ENCODE measurements around the gene GPR150.

The GPR150 gene

GRCh38 chr5:95652849-95653248, 33.0 kb downstream of the GPR150 start:
- no peak for DNase-seq (ENCODE audit: low read depth)

GRCh38 chr5:95654196-95654595, 34.3 kb downstream of the GPR150 start:
- no peak for DNase-seq (ENCODE audit: low read depth)

- no peak for DNase-seq (ENCODE audit: low read depth)
These were observed 35.7 kb downstream of the GPR150 start for GRCh38 chr5:95655575-95655974.

- no peak for DNase-seq (ENCODE audit: low read depth)
These were observed 40.2 kb downstream of the GPR150 start for GRCh38 chr5:95660060-95660459.

GRCh38 chr5:95662946-95663345, 43.1 kb downstream of the GPR150 start:
- no peak for DNase-seq (ENCODE audit: low read depth)

- DNase-seq (ENCODE audit: low read depth), result no peak
These were observed 44.4 kb downstream of the GPR150 start for GRCh38 chr5:95664204-95664786.

- DNase-seq (ENCODE audit: low read depth), result no peak
These were observed 47.3 kb downstream of the GPR150 start for GRCh38 chr5:95667061-95667618.

- DNase-seq (ENCODE audit: low read depth), result no peak
These were observed 47.8 kb downstream of the GPR150 start for GRCh38 chr5:95667678-95668077.

GRCh38 chr5:95668216-95668615, 48.3 kb downstream of the GPR150 start:
- DNase-seq (ENCODE audit: low read depth), result no peak

GRCh38 chr5:95668728-95669127, 48.8 kb downstream of the GPR150 start:
- no peak for DNase-seq (ENCODE audit: low read depth)

GRCh38 chr5:95669540-95669939, 49.7 kb downstream of the GPR150 start:
- no peak for DNase-seq (ENCODE audit: low read depth)

- no peak for DNase-seq (ENCODE audit: low read depth)
These were observed 50.1 kb downstream of the GPR150 start for GRCh38 chr5:95669985-95670384.

GRCh38 chr5:95670568-95670967, 50.7 kb downstream of the GPR150 start:
- DNase-seq (ENCODE audit: low read depth), result no peak
